GM12878 (cell line): ENCODE data around the gene ARL15. TPM values are rescaled to one million over a fixed set of nuclear protein-coding genes. Genes with fewer than 3 reads are reported as not detected.

Source experiments
- ATAC-seq: fragments of 200-7000 bp; cut with Tn5 transposase; 3 replicates; pipeline ENCODE4 v1.9.1; 2020; ENCODE audit warnings: mild to moderate bottlenecking, moderate library complexity
- BruUV-seq: library from RNA; stranded (reverse); fragments of 400-500 nt; replicated peaks from 2 replicates; lab custom pipeline; 2021; lab: Mats Ljungman, UMichigan
- CTCF ChIA-PET: fragments of 300-600 bp; sonication (Branson Sonifier 250); formaldehyde crosslinking; extraction: SDS; loops from one replicate; lab custom pipeline; 2021; ENCODE audit warnings: inconsistent platforms; lab: Yijun Ruan, JAX
- POLR2A ChIA-PET: fragments of 350-600 bp; formaldehyde crosslinking; extraction: SDS; loops from one replicate; lab custom pipeline; 2021; ENCODE audit warnings: inconsistent platforms; lab: Charles Lee
- RAD21 ChIA-PET: fragments of 300-600 bp; sonication (Branson Sonifier 250); formaldehyde crosslinking; loops from one replicate; lab custom pipeline; 2023; ENCODE audit warnings: antibody characterized with exemption; ENCODE audit not compliant: unreplicated experiment; lab: Charles Lee
- SMC1A ChIA-PET: fragments of 300-600 bp; sonication (Branson Sonifier 250); formaldehyde crosslinking; loops from one replicate; lab custom pipeline; 2023; ENCODE audit not compliant: unreplicated experiment, uncharacterized antibody; lab: Charles Lee
- DNase-seq: peaks from one replicate; pipeline ENCODE4 v3.0.0-alpha.2; 2011; ENCODE audit warnings: low read depth, low spot score
- FAIRE-seq: peaks from 3 replicates; lab custom pipeline; 2011; peaks lifted over from hg19 to GRCh38; lab: Jason Lieb, UNC
- H2AFZ ChIP-seq: 2 replicates; pipeline ENCODE4 v1.6.0; 2011; ENCODE audit warnings: low read depth, low read length, control low read depth; ENCODE audit not compliant: control insufficient read depth
- H3K27ac ChIP-seq: 2 replicates; pipeline ENCODE4 v1.5.1; 2011; ENCODE audit warnings: control low read depth; ENCODE audit not compliant: control insufficient read depth, insufficient read depth
- H3K27me3 ChIP-seq, 2 experiments: replicated peaks in 1 of 2; 2 replicates each; pipeline versions ENCODE4 v1.6.0 to v1.6.1; 2011; ENCODE audit warnings: low read length in 1 of 2; ENCODE audit not compliant: control insufficient read depth in 2 of 2, insufficient read depth in 2 of 2
- H3K36me3 ChIP-seq, 2 experiments: 2 replicates each; pipeline ENCODE4 v1.5.1; 2011; ENCODE audit warnings: low read length in 1 of 2; ENCODE audit not compliant: control insufficient read depth in 2 of 2, insufficient read depth in 2 of 2
- H3K4me1 ChIP-seq: 2 replicates; pipeline ENCODE4 v1.6.1; 2011; ENCODE audit warnings: mild to moderate bottlenecking, low read length, moderate library complexity, mixed read lengths; ENCODE audit not compliant: control insufficient read depth, insufficient read depth
- H3K4me2 ChIP-seq: 2 replicates; pipeline ENCODE4 v1.6.0; 2011; ENCODE audit warnings: control low read depth; ENCODE audit not compliant: control insufficient read depth, insufficient read depth
- H3K4me3 ChIP-seq: fragments of 200-600 bp; sonication (generic); 2 replicates; pipeline ENCODE4 v1.5.1; 2016
- H3K79me2 ChIP-seq: 2 replicates; pipeline ENCODE4 v1.6.0; 2011; ENCODE audit warnings: low read length; ENCODE audit not compliant: control insufficient read depth, insufficient read depth
- H3K9ac ChIP-seq: 2 replicates; pipeline ENCODE4 v1.8.0; 2011; ENCODE audit warnings: low read length, control low read depth, mixed read lengths; ENCODE audit not compliant: control insufficient read depth, insufficient read depth
- H3K9me3 ChIP-seq: replicated peaks from 3 replicates; pipeline ENCODE4 v1.5.1; 2011; ENCODE audit warnings: mild to moderate bottlenecking, low read length; ENCODE audit not compliant: control insufficient read depth, insufficient read depth
- H4K20me1 ChIP-seq: 2 replicates; pipeline ENCODE4 v1.6.0; 2011; ENCODE audit not compliant: control insufficient read depth, insufficient read depth
- ATF2 ChIP-seq: IDR thresholded peaks from 2 replicates; pipeline ENCODE4 v1.6.1; 2012; ENCODE audit warnings: low read length, inconsistent platforms
- ELK1 ChIP-seq: IDR thresholded peaks from 2 replicates; pipeline ENCODE4 v1.6.1; 2012; ENCODE audit warnings: low read depth, low read length, improper control_type of control experiment
- GATAD2B ChIP-seq: fragments of 450-650 bp; conservative IDR thresholded peaks from 2 replicates; pipeline ENCODE4 v1.6.1; 2017; ENCODE audit warnings: low read depth, mild to moderate bottlenecking, moderate library complexity
- KDM1A ChIP-seq: fragments of 200-600 bp; sonication (generic); IDR thresholded peaks from 2 replicates; pipeline ENCODE4 v1.6.1; 2016; ENCODE audit warnings: borderline replicate concordance
- POU2F2 ChIP-seq: IDR thresholded peaks from 3 replicates; pipeline ENCODE4 v1.6.1; 2011; ENCODE audit warnings: low read depth, mild to moderate bottlenecking, low read length, borderline replicate concordance
- SKIL ChIP-seq: fragments of 450-650 bp; IDR thresholded peaks from 2 replicates; pipeline ENCODE4 v1.6.1; 2017; ENCODE audit warnings: mild to moderate bottlenecking, low read depth, inconsistent platforms; ENCODE audit not compliant: poor library complexity, severe bottlenecking
- WGBS: methylation state at CpG from one replicate; pipeline ENCODE4 v1.1.6; 2016; ENCODE audit warnings: low lambda C conversion rate; ENCODE audit not compliant: insufficient replicate concordance, insufficient coverage; ENCODE audit errors: missing lambda C conversion rate; 5-methylcytosine and 5-hydroxymethylcytosine counted together
- in situ Hi-C: fragments of 300-500 bp; cut with MboI; formaldehyde crosslinking; loops from 9 replicates; pipeline ENCODE4 v1.14.3; 2018; ENCODE audit warnings: mixed read lengths
- intact Hi-C: fragments of 100-400 bp; cut with micrococcal nuclease; formaldehyde crosslinking; loops from one replicate; pipeline ENCODE4 v1.14.2; 2022; ENCODE audit not compliant: unreplicated experiment
- polyA plus RNA-seq, 11 experiments: library from polyadenylated mRNA; depleted of rRNA in 4 of 11; unstranded in 6 of 11; stranded (reverse) in 5 of 11; fragments of >200 nt; fragmentation: Nextera tagmentation in 4 of 11; fragmentation: Illumina TruSeq in 1 of 11; extraction: Ambion mirVana in 4 of 11; extraction: Trizol in 1 of 11; gene quantifications; 1 replicate in 1 of 11; 2 replicates in 10 of 11; pipeline versions ENCODE4 v1.2.1 to v1.2.3, GENCODE V29; 2011 to 2016; ENCODE audit warnings: inconsistent platforms in 2 of 11, missing spikeins in 2 of 11, low read depth in 1 of 11
- total RNA-seq, 4 experiments: library from RNA; depleted of rRNA in 3 of 4; stranded (reverse); fragments of >200 nt in 3 of 4; fragmentation: Illumina TruSeq in 1 of 4; extraction: Trizol in 1 of 4; gene quantifications; 2 replicates each; pipeline versions ENCODE4 v1.2.1 to v1.2.3, GENCODE V29; 2013 to 2021

ARL15 gene
- total and polyA plus RNA-seq, 10 of the 15 experiments (the other 5 are each of a cell fraction or from before 2014, with no cell fraction given) = 3.6 to 11.0 (median 7.7) TPM

- H3K4me3 ChIP-seq = no peak overlapping the region
- CTCF ChIA-PET = no interaction called here
- H4K20me1 ChIP-seq = no peaks in the 10 kb centered on the region
- FAIRE-seq (no peak), ATAC-seq (no peak), DNase-seq (no peak)
- no peak overlapping the region for H3K9ac ChIP-seq
- H2AFZ ChIP-seq = no peak overlapping the region
- RAD21 ChIA-PET = no interaction called here
- TF ChIP-seq SKIL (no peak), POU2F2 (no peak), ELK1 (no peak), GATAD2B (no peak), ATF2 (no peak), KDM1A (no peak)
- H3K36me3 ChIP-seq = no peaks in the 10 kb centered on the region
- POLR2A ChIA-PET = no interaction called here
- WGBS = 44% methylated on average over 5 of the region's 5 CpGs
- no peaks in the 10 kb centered on the region for H3K4me1 ChIP-seq
- H3K79me2 ChIP-seq = no peaks in the 10 kb centered on the region
- SMC1A ChIA-PET = interaction anchor here (0.5 kb wide), 1 partner anchor 342 kb away, joined by 3 read pairs; no protein-coding TSS in a partner anchor
- no peaks in the 10 kb centered on the region; a peak in 1 of 4 replicates for H3K27me3 ChIP-seq
- H3K4me2 ChIP-seq = no peak overlapping the region
- H3K9me3 ChIP-seq = no peaks in the 10 kb centered on the region
- in situ Hi-C loops = no loop called here
- no TSS peak for BruUV-seq
- intact Hi-C loops = loop anchor here (10.0 kb wide), 1 partner anchor 344 kb away; no protein-coding TSS in a partner anchor
- no peak overlapping the region for H3K27ac ChIP-seq
Measured at GRCh38 chr5:53871050-53871449, 439.3 kb downstream of the ARL15 start.
